ENCODE measurements around the gene TSNAXIP1. TPM values are rescaled to one million over a fixed set of nuclear protein-coding genes. Genes with fewer than 3 reads are reported as not detected.

TSNAXIP1 gene
- total and polyA plus RNA-seq, 10 of the 15 experiments (the other 5 are each of a cell fraction or from before 2014, with no cell fraction given) = 0.09 to 0.63 (median 0.37) TPM; not detected in 1

GRCh38 chr16:67872631-67873434, 66.1 kb downstream of the TSNAXIP1 start, which contains the start of gene EDC4 (continued):
- peak; percentile 39; the same call in 1 of the 2 replicates for TF ChIP-seq FOXK2 (IDR thresholded peaks at IDR 0.05)
- peak; percentile 11; the same call in 1 of the 2 replicates for TF ChIP-seq RAD21 (IDR thresholded peaks at IDR 0.05; ENCODE audit: insufficient read depth, low read depth, low read length)
- TF ChIP-seq ZNF207 (IDR thresholded peaks at IDR 0.05; ENCODE audit: borderline replicate concordance) = peak; percentile 90; the same call in 1 of the 2 replicates

DNA sequence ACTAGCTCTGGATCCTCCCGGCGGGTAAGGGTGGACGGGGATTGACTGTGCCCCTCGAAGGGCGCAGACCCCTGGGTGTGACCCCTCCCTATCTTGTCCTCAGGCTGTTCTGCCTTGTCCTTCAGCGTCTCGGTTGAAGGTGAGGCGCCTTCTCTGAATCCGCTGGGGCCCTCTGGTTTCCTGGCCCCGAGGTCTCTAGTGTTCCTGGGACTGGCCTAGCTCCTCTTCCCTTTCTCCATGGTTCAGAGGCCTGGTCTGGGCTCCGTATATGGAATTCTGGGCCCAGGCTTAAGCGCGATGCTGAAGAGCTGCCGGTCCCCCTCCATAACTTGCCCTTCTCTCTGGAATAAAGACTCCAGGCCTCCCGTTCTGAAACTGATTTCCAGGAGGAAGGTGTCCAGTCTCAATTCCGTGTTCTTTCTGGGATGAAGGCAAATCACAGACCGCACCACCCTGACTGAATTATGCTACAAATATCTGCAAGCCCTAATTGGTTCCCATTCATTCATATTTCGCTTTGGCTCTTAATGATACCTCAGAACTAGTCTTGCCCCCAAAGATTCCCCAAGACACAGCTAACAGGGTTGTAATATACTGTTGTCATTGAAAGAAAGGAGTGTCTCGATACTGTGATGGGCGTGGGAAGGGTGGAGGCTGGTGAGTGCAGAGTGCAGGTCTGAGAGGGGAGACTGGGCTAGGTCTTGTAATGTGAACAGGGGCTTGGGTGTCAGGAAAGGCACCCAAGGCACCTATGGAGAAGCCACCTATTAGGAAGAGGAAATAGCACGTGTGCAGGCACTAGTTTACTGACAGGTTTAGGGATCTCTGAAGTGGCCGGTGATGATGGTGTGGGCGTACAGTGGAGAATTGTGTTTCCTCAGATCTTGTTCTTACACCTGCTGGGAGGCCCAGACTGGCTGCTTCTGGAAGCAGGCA, 67.0 kb downstream of the TSNAXIP1 start:
- peaks cover 4% of the 10 kb centered on the region for H4K20me1 ChIP-seq (ENCODE audit: control insufficient read depth, insufficient read depth)
- in situ Hi-C loops (cut with MboI) = no loop called here
- DNase-seq (ENCODE audit: low read depth, low spot score) (no peak), ATAC-seq (peak; percentile 5; the same call in 2 of the 3 replicates), FAIRE-seq (no peak)
- no peaks in the 10 kb centered on the region for H3K9me3 ChIP-seq (replicated peaks; ENCODE audit: control insufficient read depth, insufficient read depth, low read length)
- ChIA-PET RAD21 (ENCODE audit: unreplicated experiment) (interaction anchor here (0.6 to 1.6 kb wide), 5 partner anchors 17 to 202 kb away, joined by 3 to 4 read pairs (median 3); partner anchors contain the start of gene PSKH1), SMC1A (ENCODE audit: uncharacterized antibody, unreplicated experiment) (interaction anchor here (0.9 to 1.2 kb wide), 6 partner anchors 18 to 57 kb away, joined by 3 to 5 read pairs (median 4); partner anchors contain the start of gene NUTF2), CTCF (interaction anchor here (0.6 to 4.1 kb wide), 5 partner anchors 12 to 117 kb away, joined by 3 to 39 read pairs (median 5); partner anchors contain the start of gene NRN1L), POLR2A (interaction anchor here (0.5 to 1.2 kb wide), 6 partner anchors 15 to 149 kb away, joined by 3 to 4 read pairs (median 3); partner anchors contain the start of genes DDX28, DUS2 and NUTF2)
- peak overlapping the region; percentile 78 for H3K27ac ChIP-seq (ENCODE audit: control insufficient read depth, insufficient read depth)
- 6% methylated on average over 23 of the region's 23 CpGs for WGBS (ENCODE audit: insufficient coverage, insufficient replicate concordance, low lambda C conversion rate, missing lambda C conversion rate)
- BruUV-seq (replicated peaks) = TSS peak; percentile 61
- H3K27me3 ChIP-seq (replicated peaks in 1 of 2; ENCODE audit: control insufficient read depth in 2 of 2, insufficient read depth in 2 of 2, low read length in 1 of 2) = no peaks in the 10 kb centered on the region
- peak overlapping the region; percentile 83 for H2AFZ ChIP-seq (ENCODE audit: control insufficient read depth, low read depth, low read length)
- H3K79me2 ChIP-seq (ENCODE audit: control insufficient read depth, insufficient read depth, low read length) = peaks cover 28% of the 10 kb centered on the region
- H3K36me3 ChIP-seq (ENCODE audit: control insufficient read depth in 2 of 2, insufficient read depth in 2 of 2, low read length in 1 of 2) = peaks cover 20 to 25% of the 10 kb centered on the region in 2 experiments; a peak in 3 of 4 replicates
- peaks cover 10% of the 10 kb centered on the region for H3K4me1 ChIP-seq (ENCODE audit: control insufficient read depth, insufficient read depth, low read length)
- TF ChIP-seq, protein P1, sequence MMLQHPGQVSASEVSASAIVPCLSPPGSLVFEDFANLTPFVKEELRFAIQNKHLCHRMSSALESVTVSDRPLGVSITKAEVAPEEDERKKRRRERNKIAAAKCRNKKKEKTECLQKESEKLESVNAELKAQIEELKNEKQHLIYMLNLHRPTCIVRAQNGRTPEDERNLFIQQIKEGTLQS (IDR thresholded peaks at IDR 0.05; ENCODE audit: borderline replicate concordance, extremely low read depth, low read depth, low read length) = no peak
- TF ChIP-seq IKZF2 (IDR thresholded peaks at IDR 0.05) = no peak
- TF ChIP-seq RAD21 (IDR thresholded peaks at IDR 0.05; ENCODE audit: insufficient read depth, low read depth, low read length) = no peak
- peak overlapping the region; percentile 96 for H3K9ac ChIP-seq (ENCODE audit: control insufficient read depth, insufficient read depth, low read length)
- intact Hi-C loops (cut with micrococcal nuclease; ENCODE audit: unreplicated experiment) = loop anchor here (1.0 kb wide), 1 partner anchor 27 kb away; the partner anchor contains the start of gene NUTF2
- peak overlapping the region; percentile 94 for H3K4me2 ChIP-seq (ENCODE audit: control insufficient read depth, insufficient read depth)
- peak overlapping the region; percentile 92 for H3K4me3 ChIP-seq
